K562 (cell line): ENCODE data around the gene ANKS1B. TPM values are rescaled to one million over a fixed set of nuclear protein-coding genes. Genes with fewer than 3 reads are reported as not detected.

Experiments
- ATAC-seq: fragments of 200-7000 bp; cut with Tn5 transposase; 3 replicates; pipeline ENCODE4 v1.9.1; 2020; ENCODE audit warnings: moderate library complexity
- BruUV-seq: library from RNA; stranded (reverse); fragments of 400-500 nt; replicated peaks from 2 replicates; lab custom pipeline; 2021; lab: Mats Ljungman, UMichigan
- CTCF ChIA-PET: fragments of 300-600 bp; formaldehyde crosslinking; extraction: SDS; loops from one replicate; lab custom pipeline; 2021; ENCODE audit warnings: low intra/inter-chr PET ratio; lab: Yijun Ruan, JAX
- POLR2A ChIA-PET: fragments of 300-600, 350-650 bp; sonication (Branson Sonifier 250); formaldehyde crosslinking; extraction: SDS; loops from one replicate; lab custom pipeline; 2021; ENCODE audit warnings: antibody characterized with exemption, inconsistent platforms; lab: Yijun Ruan, JAX
- DNase-seq, 4 experiments: peaks; one replicate each; pipeline versions ENCODE4 v3.0.0 to v3.0.0-alpha.2; 2011 to 2018; ENCODE audit warnings: low spot score in 3 of 4, mixed read lengths in 3 of 4; ENCODE audit errors: extremely low read depth in 1 of 4
- FAIRE-seq: peaks from 2 replicates; lab custom pipeline; 2011; peaks lifted over from hg19 to GRCh38; lab: Jason Lieb, UNC
- H2AFZ ChIP-seq: 2 replicates; pipeline ENCODE4 v1.6.0; 2011; ENCODE audit warnings: low read depth, low read length, control low read depth, inconsistent platforms
- H3K27ac ChIP-seq: fragments of 200-600 bp; 3 replicates; pipeline ENCODE4 v1.8.0; 2011; ENCODE audit warnings: low read depth, mild to moderate bottlenecking, control low read depth, inconsistent platforms, low read length, moderate library complexity, mixed read lengths; ENCODE audit errors: extremely low read depth
- H3K27me3 ChIP-seq, 2 experiments: fragments of 300-600 bp in 1 of 2; 2 replicates in 1 of 2; 3 replicates in 1 of 2; pipeline versions ENCODE4 v1.6.0 to v1.8.0; 2011; ENCODE audit warnings: inconsistent platforms in 2 of 2, low read length in 2 of 2, mild to moderate bottlenecking in 1 of 2, mixed read lengths in 1 of 2, moderate library complexity in 1 of 2; ENCODE audit not compliant: control insufficient read depth in 2 of 2, insufficient read depth in 2 of 2
- H3K36me3 ChIP-seq: fragments of 300-600 bp; 3 replicates; pipeline ENCODE4 v1.8.0; 2011; ENCODE audit warnings: mild to moderate bottlenecking, low read length, inconsistent platforms; ENCODE audit not compliant: control insufficient read depth, insufficient read depth
- H3K4me1 ChIP-seq, 2 experiments: fragments of 200-600 bp in 1 of 2; replicated peaks in 1 of 2; 2 replicates in 1 of 2; 3 replicates in 1 of 2; pipeline versions ENCODE4 v1.5.1 to v1.8.0; 2011; ENCODE audit warnings: inconsistent platforms in 2 of 2, low read length in 2 of 2, mild to moderate bottlenecking in 1 of 2, mixed read lengths in 1 of 2, moderate library complexity in 1 of 2; ENCODE audit not compliant: control insufficient read depth in 2 of 2, insufficient read depth in 2 of 2
- H3K4me2 ChIP-seq: 2 replicates; pipeline ENCODE4 v1.6.1; 2011; ENCODE audit warnings: low read length, control low read depth, inconsistent platforms, mixed read lengths; ENCODE audit not compliant: insufficient read depth
- H3K4me3 ChIP-seq: fragments of 200-600 bp; sonication (generic), shearing (Covaris generic); 2 replicates; pipeline ENCODE4 v1.5.1; 2016; ENCODE audit warnings: control low read depth, inconsistent platforms
- H3K79me2 ChIP-seq: fragments of 200-600 bp; 3 replicates; pipeline ENCODE4 v1.8.0; 2011; ENCODE audit warnings: low read length, inconsistent platforms; ENCODE audit not compliant: control insufficient read depth, insufficient read depth
- H3K9ac ChIP-seq, 2 experiments: 2 replicates each; pipeline versions ENCODE4 v1.6.0 to v1.6.1; 2011; ENCODE audit warnings: low read depth in 2 of 2, low read length in 2 of 2, control low read depth in 1 of 2, inconsistent platforms in 1 of 2, mild to moderate bottlenecking in 1 of 2, mixed read lengths in 1 of 2; ENCODE audit not compliant: insufficient read depth in 1 of 2
- H3K9me1 ChIP-seq: one replicate; pipeline ENCODE4 v1.6.0; 2011; ENCODE audit warnings: inconsistent platforms, mild to moderate bottlenecking, low read length, moderate library complexity; ENCODE audit not compliant: control insufficient read depth, insufficient read depth
- H3K9me3 ChIP-seq: replicated peaks from 2 replicates; pipeline ENCODE4 v1.5.1; 2011; ENCODE audit warnings: low read depth, low read length, inconsistent platforms; ENCODE audit not compliant: control insufficient read depth, insufficient read depth
- H4K20me1 ChIP-seq: replicated peaks from 2 replicates; pipeline ENCODE4 v1.6.1; 2011; ENCODE audit warnings: low read length, inconsistent platforms, mixed read lengths; ENCODE audit not compliant: control insufficient read depth, insufficient read depth
- ARID2 ChIP-seq: fragments of 450-650 bp; IDR thresholded peaks from 2 replicates; pipeline ENCODE4 v1.6.1; 2017; ENCODE audit warnings: antibody characterized with exemption, mild to moderate bottlenecking
- C11orf30 ChIP-seq: fragments of 450-650 bp; IDR thresholded peaks from 2 replicates; pipeline ENCODE4 v1.6.1; 2016; ENCODE audit warnings: low read depth, mild to moderate bottlenecking
- CBFB ChIP-seq: sonication (generic); formaldehyde crosslinking; IDR thresholded peaks from 2 replicates; pipeline ENCODE4 v1.4.0; 2020; ENCODE audit warnings: mild to moderate bottlenecking, missing genetic modification reagents
- DIDO1 ChIP-seq: fragments of 450-650 bp; IDR thresholded peaks from 2 replicates; pipeline ENCODE4 v1.6.1; 2016; ENCODE audit warnings: low read depth, missing biosample characterization, missing genetic modification characterization
- E2F6 ChIP-seq, 2 experiments: IDR thresholded peaks; 2 replicates each; pipeline ENCODE4 v1.6.1; 2011; ENCODE audit warnings: borderline replicate concordance in 1 of 2, control low read depth in 1 of 2, low read depth in 1 of 2, low read length in 1 of 2, mild to moderate bottlenecking in 1 of 2, mixed read lengths in 1 of 2, moderate library complexity in 1 of 2; ENCODE audit not compliant: insufficient read depth in 1 of 2, insufficient read length in 1 of 2, poor library complexity in 1 of 2, severe bottlenecking in 1 of 2; ENCODE audit errors: extremely low read depth in 1 of 2
- GATAD2B ChIP-seq: fragments of 450-650 bp; IDR thresholded peaks from 2 replicates; pipeline ENCODE4 v1.6.1; 2017; ENCODE audit warnings: mild to moderate bottlenecking, borderline replicate concordance
- HMGN3 ChIP-seq: IDR thresholded peaks from 2 replicates; pipeline ENCODE4 v1.6.1; 2011; ENCODE audit warnings: borderline replicate concordance, low read depth, mild to moderate bottlenecking, mixed read lengths, low read length; ENCODE audit not compliant: insufficient read length; ENCODE audit errors: extremely low read depth
- HMGXB4 ChIP-seq: sonication (generic); formaldehyde crosslinking; IDR thresholded peaks from 2 replicates; pipeline ENCODE4 v1.8.1; 2023; ENCODE audit warnings: mild to moderate bottlenecking, missing genetic modification reagents
- NFIX ChIP-seq: fragments of 250-450 bp; sonication (Bioruptor Pico); IDR thresholded peaks from 2 replicates; pipeline ENCODE4 v1.4.0; 2020; ENCODE audit warnings: low read depth, mild to moderate bottlenecking, moderate library complexity
- PURB ChIP-seq: sonication (generic); formaldehyde crosslinking; IDR thresholded peaks from 2 replicates; pipeline ENCODE4 v1.9.0; 2021; ENCODE audit warnings: low read depth, mild to moderate bottlenecking, missing genetic modification reagents
- ZNF347 ChIP-seq: fragments of 450-650 bp; formaldehyde crosslinking; IDR thresholded peaks from 2 replicates; pipeline ENCODE4 v1.4.0; 2020; ENCODE audit warnings: low read depth, mild to moderate bottlenecking, moderate library complexity
- WGBS: fragments of 100-300 bp; shearing (Covaris generic); methylation state at CpG from one replicate; pipeline ENCODE4 v1.1.6; 2016; ENCODE audit warnings: low coverage, mixed read lengths; ENCODE audit not compliant: insufficient coverage; ENCODE audit errors: missing lambda C conversion rate; 5-methylcytosine and 5-hydroxymethylcytosine counted together
- in situ Hi-C: fragments of 300-500 bp; cut with MboI; formaldehyde crosslinking; loops from 4 replicates; pipeline ENCODE4 v1.15.0; 2018; ENCODE audit warnings: inconsistent platforms, mixed read lengths
- intact Hi-C: fragments of 100-400 bp; cut with micrococcal nuclease; formaldehyde crosslinking; loops from 2 replicates; pipeline ENCODE4 v1.14.2; 2022
- polyA plus RNA-seq, 8 experiments: library from polyadenylated mRNA; depleted of rRNA in 4 of 8; stranded (reverse) in 5 of 8; unstranded in 3 of 8; fragments of >200 nt; fragmentation: Nextera tagmentation in 2 of 8; fragmentation: Illumina TruSeq in 1 of 8; extraction: Ambion mirVana in 2 of 8; extraction: Trizol in 1 of 8; gene quantifications; 2 replicates each; pipeline versions ENCODE4 v1.2.1 to v1.2.3, GENCODE V29; 2011 to 2014; ENCODE audit warnings: inconsistent platforms in 1 of 8, missing spikeins in 1 of 8
- total RNA-seq, 7 experiments: library from RNA; depleted of rRNA in 6 of 7; stranded (reverse); fragments of >200 nt in 6 of 7; fragmentation: Illumina TruSeq in 2 of 7; extraction: Trizol in 2 of 7; gene quantifications; 2 replicates each; pipeline versions ENCODE4 v1.2.1 to v1.2.3, GENCODE V29; 2011 to 2021; ENCODE audit warnings: low replicate concordance in 1 of 7
- TF ChIP-seq, protein P1 (sequence below): fragments of 250-450 bp; sonication (Bioruptor Pico); IDR thresholded peaks from 2 replicates; pipeline ENCODE4 v1.5.0; 2020; ENCODE audit warnings: mild to moderate bottlenecking, borderline replicate concordance
- TF ChIP-seq, protein P2 (sequence below), 2 experiments: fragments of 450-650 bp in 1 of 2; sonication (generic) in 1 of 2; formaldehyde crosslinking in 1 of 2; IDR thresholded peaks in 1 of 2; conservative IDR thresholded peaks in 1 of 2; 2 replicates each; pipeline versions ENCODE4 v1.6.1 to v1.8.1; 2016 to 2023; ENCODE audit warnings: mild to moderate bottlenecking in 2 of 2, moderate library complexity in 2 of 2, inconsistent platforms in 1 of 2, missing genetic modification reagents in 1 of 2

Gene ANKS1B
- total and polyA plus RNA-seq, 9 of the 15 experiments (the other 6 are each of a cell fraction or from before 2014, with no cell fraction given), result 0.04 to 0.47 (median 0.28) TPM; not detected in 4

GRCh38 chr12:98893675-98894411 lies 1090.9 kb downstream of the ANKS1B start (continued):
- TF ChIP-seq HMGN3, result no peak
- TF ChIP-seq GATAD2B, result no peak
- TF ChIP-seq ZNF347, result no peak
- TF ChIP-seq, protein P1, sequence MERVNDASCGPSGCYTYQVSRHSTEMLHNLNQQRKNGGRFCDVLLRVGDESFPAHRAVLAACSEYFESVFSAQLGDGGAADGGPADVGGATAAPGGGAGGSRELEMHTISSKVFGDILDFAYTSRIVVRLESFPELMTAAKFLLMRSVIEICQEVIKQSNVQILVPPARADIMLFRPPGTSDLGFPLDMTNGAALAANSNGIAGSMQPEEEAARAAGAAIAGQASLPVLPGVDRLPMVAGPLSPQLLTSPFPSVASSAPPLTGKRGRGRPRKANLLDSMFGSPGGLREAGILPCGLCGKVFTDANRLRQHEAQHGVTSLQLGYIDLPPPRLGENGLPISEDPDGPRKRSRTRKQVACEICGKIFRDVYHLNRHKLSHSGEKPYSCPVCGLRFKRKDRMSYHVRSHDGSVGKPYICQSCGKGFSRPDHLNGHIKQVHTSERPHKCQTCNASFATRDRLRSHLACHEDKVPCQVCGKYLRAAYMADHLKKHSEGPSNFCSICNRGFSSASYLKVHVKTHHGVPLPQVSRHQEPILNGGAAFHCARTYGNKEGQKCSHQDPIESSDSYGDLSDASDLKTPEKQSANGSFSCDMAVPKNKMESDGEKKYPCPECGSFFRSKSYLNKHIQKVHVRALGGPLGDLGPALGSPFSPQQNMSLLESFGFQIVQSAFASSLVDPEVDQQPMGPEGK (CRISPR knock-in tag), result no peak
- no peak for TF ChIP-seq NFIX (CRISPR knock-in tag)
- no peak for TF ChIP-seq DIDO1 (tag)

DNA sequence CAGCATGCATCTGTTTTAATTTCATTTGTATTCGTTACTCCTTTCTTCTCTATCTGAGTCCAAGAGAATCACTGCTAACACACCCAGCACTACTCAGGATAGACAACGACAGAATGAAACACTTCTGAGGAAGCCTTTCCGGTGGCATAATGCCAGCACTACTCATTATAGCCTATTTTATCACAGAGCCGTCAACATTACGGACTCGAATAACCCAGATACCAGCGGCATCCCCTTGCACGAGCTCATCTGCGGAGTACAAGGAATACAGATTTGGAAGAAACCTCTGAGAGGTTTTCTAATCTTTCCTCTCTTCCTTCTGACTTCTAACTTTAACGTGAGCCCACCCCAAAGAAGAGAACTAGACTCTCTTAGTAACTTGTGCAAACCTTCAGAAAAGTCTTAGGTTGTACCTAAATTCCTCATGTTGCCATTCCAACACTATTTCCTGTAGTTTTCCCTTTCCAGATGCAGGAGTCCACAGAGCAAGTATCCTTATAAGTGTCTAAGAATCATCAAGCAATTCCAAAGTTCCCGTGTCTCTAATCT lies 1091.5 kb downstream of the ANKS1B start:
- Histone ChIP-seq H3K4me3 (no peak overlapping the region), H2AFZ (no peak overlapping the region), H3K36me3 (no peaks in the 10 kb centered on the region), H3K27me3 (peaks cover 0 to 10% of the 10 kb centered on the region in 2 experiments; a peak in 2 of 5 replicates), H3K9me3 (no peaks in the 10 kb centered on the region), H3K9me1 (no peaks in the 10 kb centered on the region), H3K4me1 (no peaks in the 10 kb centered on the region), H3K27ac (no peak overlapping the region), H3K4me2 (no peak overlapping the region), H3K79me2 (no peaks in the 10 kb centered on the region), H4K20me1 (no peaks in the 10 kb centered on the region), H3K9ac (no peak overlapping the region)
- no peak for FAIRE-seq
- POLR2A ChIA-PET, result no interaction called here
- BruUV-seq, result no TSS peak
- in situ Hi-C loops (no loop called here), intact Hi-C loops (no loop called here)
- no peak for ATAC-seq
- CTCF ChIA-PET, result no interaction called here
- WGBS, result under 1% methylated on average over 11 of the region's 11 CpGs
- no peak for DNase-seq
- no peak for TF ChIP-seq HMGXB4 (CRISPR knock-in tag)
- TF ChIP-seq PURB, result no peak
- TF ChIP-seq E2F6 (IDR thresholded peaks at IDR 0.05; ENCODE audit: borderline replicate concordance in 1 of 2, extremely low read depth in 1 of 2, insufficient read depth in 1 of 2, insufficient read length in 1 of 2, low read depth in 1 of 2, low read length in 1 of 2, poor library complexity in 1 of 2, severe bottlenecking in 1 of 2), result no peak
- TF ChIP-seq C11orf30, result no peak
- TF ChIP-seq CBFB (CRISPR knock-in tag), result no peak
- no peak for TF ChIP-seq ARID2
- TF ChIP-seq, protein P2, sequence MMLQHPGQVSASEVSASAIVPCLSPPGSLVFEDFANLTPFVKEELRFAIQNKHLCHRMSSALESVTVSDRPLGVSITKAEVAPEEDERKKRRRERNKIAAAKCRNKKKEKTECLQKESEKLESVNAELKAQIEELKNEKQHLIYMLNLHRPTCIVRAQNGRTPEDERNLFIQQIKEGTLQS (IDR thresholded peaks at IDR 0.05), result no peak
- TF ChIP-seq, protein P2 (CRISPR knock-in tag; conservative IDR thresholded peaks at IDR 0.05), result no peak
